GM19467 (cell line): ENCODE results near the gene SIK2.

Experiments used
- ATAC-seq: cut with Tn5 transposase; IDR thresholded peaks from one replicate; pipeline ENCODE4 v1.9.1; 2021; ENCODE audit warnings: mild to moderate bottlenecking, moderate library complexity; ENCODE audit not compliant: unreplicated experiment

Gene SIK2

GRCh38 chr11:111778047-111778558, 175.9 kb downstream of the SIK2 start:
- no peak for ATAC-seq

- ATAC-seq: no peak
Measured at GRCh38 chr11:111779118-111779517, 176.9 kb downstream of the SIK2 start.
